ENCODE measurements around the gene GOLT1A.

The GOLT1A gene

DNA sequence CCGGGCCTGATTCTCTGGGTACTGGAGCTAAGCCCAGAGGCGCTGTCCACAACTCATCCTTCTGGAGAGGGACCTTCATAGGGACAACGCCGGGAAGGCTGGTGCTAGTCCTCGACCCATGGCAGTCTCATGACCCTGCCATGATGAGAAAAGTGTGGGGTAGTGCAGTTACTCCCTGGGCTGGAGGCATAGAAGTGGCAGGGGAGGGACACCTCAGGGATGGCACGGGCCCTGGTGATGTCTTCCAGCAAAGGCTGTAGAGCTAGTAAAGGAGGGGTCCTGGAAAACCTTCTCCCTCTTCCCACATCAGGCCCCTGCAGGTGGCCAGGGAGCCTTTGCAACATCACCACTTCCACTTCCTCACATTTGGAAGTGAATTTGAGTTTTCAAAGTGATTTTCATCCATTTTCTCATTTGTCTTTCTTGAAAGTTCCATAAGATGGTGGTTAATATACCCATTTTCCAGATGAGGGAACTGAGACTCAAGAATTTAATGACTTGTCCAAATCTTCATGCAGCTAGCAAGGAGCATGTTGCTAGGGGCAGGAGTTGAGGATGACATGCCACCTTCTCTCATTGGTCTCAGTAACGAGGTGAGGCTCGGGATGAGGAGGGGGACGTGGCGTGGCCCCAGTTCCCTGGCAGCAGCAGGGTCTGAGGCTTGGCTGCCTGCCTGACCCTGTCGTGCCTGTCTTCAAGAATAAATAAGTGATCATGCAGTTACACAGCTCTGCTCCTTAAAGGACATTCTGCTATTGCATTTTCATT, 3.3 kb upstream of the GOLT1A start:
- DNase-seq, result no peak

DNA sequence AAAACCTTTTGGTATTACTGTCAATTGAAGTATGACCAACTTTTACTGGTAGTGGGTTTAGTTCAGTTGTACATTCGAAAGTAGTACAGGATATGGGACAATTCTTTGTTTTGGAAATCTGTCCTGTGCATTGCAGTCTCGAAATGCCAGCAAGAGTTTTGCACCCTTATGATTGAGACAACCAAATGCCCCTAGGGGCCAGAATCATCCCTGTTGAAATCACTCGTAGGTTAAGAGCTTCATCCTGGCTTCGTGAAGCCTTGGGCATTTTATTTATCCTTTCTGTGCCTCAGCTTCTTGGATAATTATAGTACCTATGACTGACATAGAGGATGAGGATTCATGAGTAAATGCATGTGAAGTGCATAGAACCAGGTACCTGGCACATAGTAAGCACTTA, 2.4 kb upstream of the GOLT1A start:
- DNase-seq, result no peak

DNA sequence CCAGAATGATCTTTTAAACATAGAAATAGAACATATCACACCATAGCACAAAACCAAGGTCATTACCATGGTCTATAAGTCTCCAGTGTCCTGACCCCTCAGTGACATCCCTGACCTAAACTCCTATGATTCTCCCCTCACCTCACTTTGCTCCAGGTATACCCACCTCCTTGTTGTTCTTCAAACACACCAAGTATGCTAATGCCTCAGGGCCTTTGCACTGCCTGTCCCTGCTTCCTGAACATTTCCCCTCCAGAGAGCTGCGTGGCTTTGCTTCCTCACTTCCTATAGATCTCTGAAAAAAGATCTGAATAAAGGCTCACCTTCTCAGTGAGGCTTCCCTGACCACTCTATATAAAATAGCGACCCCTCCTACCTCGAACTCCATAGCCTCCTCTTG, 1.1 kb downstream of the GOLT1A start:
- DNase-seq, result no peak

DNA sequence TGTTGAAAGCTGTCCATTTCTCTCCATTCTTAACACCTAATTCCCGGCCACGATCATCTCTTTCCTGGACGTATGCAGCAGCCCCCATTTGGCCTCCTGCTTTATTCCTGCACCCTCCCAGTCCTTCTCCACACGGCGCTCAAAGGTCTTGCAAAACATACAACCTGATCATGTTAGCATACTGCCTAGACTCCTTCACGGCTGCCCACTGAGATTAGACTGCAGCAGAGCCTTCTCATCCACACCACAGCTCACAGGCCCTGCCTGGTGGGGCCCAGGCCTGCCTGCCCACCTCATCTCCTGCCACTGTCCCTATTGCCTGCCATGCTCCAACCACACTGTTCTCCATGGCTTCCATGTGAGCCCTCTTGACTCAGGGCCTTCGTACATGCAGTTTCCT, 2.7 kb downstream of the GOLT1A start:
- no peak for DNase-seq

DNA sequence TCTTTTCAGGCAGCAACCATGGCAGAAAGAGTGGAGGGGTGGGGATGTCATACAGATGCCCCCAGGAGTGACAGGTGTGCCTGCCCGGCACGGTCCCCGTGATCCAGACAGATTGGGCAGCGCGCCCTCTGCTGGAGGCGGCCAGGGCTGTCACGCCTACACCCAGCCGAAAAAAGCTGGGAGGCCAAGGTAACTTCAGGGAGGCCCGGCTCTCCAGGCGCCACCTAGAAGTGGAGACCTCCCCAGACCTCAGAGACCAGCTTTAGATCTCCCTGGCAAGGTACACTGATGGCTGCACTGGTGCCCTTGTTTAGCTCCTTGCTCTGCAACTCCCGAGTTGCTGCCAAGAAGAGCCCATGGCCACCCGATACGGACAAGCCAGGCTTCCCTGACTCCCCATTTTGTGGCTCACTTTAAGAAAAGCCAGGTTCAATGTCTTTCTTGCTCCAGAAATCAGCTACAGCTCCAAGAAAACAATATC, 6.6 kb downstream of the GOLT1A start:
- DNase-seq, result peak; percentile 13

DNA sequence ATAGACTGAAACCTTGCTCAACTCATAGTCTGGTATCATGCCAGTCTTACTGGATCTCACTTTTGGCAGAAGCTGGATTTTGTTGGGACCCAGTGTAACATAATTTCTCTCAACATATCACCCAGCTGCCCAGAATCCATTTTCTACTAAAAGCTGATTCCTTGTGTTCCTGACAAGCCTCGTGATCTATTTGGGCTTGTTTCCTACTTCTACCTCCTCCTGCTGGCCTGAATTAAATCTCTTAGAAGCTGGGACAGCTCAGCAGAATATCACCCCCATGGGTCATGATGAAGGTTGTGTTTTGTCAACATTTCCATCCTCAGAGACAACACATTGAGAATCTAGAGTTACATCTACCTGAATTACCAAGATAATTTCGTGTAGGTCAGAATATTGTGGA, 7.7 kb downstream of the GOLT1A start:
- DNase-seq, result no peak

DNA sequence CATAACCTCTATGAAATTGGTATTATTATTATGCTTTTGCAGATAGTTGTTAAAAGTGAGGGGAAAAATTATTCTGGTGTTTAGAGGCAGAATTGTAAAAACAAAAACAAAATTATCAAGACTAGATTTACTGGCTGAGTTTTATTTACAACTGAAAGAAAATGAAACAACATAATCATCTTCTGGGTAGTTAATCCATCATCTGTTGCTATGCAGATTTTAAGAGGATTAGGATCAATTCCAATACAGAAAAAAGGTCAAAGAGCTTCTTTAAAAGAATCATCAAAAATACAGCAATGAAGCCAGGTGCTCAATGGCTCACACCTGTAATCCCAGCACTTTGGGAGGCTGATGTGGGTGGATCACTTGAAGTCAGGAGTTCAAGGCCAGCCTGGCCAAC, 8.3 kb downstream of the GOLT1A start:
- DNase-seq, result no peak

GRCh38 chr1:204204944-204205343, 8.8 kb downstream of the GOLT1A start:
- no peak for DNase-seq

DNA sequence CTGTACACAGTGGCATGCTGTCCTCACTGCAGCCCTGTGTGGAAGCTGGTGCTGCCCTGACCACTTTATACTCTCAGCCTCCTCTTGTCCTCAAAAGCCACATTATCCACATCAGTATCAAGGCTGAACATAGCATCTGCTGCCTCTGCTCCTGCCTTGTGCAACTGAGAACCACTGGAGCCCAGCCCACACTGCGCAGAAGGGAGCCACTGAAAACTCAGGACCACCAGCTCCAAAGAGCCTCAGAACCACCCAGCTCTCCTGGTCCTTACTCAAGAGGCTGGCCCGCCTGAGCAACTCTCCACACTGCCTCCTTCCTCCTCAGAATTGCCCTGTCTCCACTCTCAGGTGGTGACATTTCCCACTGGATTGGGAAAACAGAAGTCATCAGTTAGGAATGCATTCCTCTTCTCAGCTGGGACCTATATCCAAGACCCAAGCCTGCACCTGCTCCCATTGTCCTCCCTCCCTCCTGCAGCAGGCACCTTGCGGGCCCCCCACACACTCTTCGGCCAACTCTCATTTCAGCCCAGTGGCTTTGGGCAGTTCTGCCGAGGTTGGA, 10.5 kb downstream of the GOLT1A start:
- DNase-seq, result no peak

GRCh38 chr1:204202481-204202880, 11.3 kb downstream of the GOLT1A start:
- no peak for DNase-seq

DNA sequence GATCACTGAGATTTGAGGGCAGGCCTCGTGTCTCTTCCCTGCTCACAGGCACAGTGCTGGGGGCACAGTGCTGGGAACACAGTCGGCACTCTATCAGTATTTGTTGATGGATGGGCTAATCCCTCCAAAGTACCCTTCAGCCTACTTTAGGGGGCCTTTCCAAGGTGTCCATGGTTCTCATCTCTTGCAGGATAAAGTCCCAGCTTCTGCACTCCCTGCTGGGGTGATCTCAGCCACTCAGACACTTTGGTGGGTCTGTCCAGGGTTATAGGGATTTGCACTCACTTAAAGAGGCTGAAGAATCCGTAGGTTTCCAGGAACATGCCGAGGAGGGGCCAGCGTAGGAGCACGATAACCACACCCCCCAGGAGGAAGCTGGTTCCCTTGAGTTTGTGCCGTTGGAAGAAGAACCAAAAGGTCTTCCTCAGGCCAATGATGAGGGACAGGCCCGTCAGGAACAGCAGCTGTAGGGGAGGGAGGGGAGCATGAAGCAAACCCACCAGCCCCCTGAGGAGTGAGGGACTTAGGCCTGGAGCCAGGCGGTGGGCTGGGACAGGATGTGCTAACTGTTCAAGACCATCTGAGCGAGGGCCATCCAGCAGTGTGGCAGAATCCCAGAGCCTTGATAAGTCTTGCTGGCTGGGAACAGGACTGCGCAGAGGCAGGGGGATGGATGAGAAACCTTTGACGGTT, 12.3 kb downstream of the GOLT1A start:
- no peak for DNase-seq

- no peak for DNase-seq
Measured at GRCh38 chr1:204199579-204199978, 14.2 kb downstream of the GOLT1A start.

DNA sequence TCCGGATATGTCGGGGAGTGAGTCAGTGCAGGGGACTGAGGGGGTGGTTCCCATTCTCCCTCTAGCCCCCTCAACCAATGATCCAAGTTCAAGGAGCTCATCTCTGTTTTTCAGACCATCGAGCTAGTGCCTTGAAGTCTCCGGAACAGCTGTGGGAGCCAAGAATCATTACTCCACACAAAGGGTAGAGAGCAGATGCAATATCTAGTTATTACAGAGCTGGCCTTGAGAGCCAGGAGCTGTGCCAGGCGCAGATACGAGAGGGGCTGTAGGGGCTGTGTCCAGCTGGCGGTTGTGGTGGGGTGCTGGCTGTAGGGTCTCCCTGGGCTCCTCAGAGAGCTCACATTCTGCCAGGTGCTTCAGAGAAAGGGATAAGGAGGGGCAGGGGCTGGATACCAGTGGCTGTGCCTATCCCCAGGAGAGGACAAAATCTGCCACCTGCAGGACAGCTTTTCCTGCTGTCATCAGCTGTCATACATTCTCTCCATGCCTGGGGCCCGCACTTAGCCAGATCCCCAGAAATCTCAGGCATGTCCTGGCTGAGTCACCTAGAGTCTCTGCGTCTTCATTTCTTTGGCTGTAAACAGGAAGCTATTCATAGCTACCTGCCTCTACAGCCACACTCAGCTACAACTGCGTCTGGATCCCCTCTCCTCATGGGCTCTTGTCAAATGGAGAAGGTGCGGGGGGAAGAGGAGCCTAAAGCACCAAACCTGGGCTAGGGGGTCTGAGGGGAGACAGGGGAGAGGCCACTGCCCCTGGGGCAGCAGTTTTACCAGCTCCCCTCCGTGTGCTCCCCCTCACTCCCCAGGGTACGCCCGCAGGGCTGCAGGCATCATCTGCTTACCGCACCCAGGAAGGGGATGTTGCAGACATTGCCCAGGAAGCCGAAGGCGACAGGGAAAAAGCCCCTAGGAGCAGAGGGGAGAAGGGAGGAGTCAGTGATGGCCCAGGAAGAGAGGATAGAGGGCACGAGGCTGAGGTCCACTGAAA, 15.1 kb downstream of the GOLT1A start:
- DNase-seq, result peak; percentile 27

GRCh38 chr1:204197068-204197467, 16.7 kb downstream of the GOLT1A start:
- DNase-seq, result no peak

GRCh38 chr1:204196068-204196795, 17.6 kb downstream of the GOLT1A start, which contains the start of gene KISS1:
TSS of gene KISS1 (minus strand) at chr1:204196491. CDS start at chr1:204192876, 3,615 bp downstream.
- no peak for DNase-seq

DNA sequence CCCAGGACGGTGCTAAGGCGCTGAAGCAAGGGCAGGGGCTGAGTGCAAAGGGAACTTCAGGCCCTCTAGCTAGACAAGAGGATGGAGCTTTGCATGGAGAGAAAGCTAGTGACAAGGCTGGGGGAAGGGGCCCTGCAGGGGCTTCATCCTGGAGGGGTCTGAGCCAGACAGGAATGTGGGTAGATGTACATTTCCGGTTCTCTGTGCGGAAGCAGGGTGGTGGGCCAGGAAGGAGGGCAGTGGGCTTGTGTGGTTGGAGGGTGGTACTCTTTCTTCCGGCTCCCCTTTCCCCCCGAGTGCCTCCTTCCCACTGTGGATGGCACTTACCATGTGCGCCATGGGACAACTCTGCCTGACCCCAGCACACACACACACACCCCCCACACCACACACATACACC, 19.0 kb downstream of the GOLT1A start:
- DNase-seq, result no peak

DNA sequence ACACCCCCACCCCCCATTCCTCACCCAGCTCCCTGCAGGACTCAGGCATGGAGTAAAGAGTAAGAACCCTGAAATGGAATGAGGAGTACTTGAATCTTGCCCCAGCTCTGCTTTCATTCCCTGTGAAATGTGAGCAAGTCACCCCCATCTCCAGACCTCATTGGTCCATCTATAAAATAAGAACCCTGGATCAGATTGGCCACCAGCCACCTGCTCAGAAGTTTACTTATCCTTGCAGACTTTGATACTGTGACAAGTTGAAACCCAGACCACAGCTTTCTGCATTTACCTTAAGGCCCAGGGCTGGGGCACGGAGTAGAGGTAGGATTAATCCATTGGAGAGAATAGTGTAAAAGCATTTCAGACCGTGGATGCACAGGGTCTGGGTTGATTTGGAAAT, 19.7 kb downstream of the GOLT1A start:
- DNase-seq, result no peak

DNA sequence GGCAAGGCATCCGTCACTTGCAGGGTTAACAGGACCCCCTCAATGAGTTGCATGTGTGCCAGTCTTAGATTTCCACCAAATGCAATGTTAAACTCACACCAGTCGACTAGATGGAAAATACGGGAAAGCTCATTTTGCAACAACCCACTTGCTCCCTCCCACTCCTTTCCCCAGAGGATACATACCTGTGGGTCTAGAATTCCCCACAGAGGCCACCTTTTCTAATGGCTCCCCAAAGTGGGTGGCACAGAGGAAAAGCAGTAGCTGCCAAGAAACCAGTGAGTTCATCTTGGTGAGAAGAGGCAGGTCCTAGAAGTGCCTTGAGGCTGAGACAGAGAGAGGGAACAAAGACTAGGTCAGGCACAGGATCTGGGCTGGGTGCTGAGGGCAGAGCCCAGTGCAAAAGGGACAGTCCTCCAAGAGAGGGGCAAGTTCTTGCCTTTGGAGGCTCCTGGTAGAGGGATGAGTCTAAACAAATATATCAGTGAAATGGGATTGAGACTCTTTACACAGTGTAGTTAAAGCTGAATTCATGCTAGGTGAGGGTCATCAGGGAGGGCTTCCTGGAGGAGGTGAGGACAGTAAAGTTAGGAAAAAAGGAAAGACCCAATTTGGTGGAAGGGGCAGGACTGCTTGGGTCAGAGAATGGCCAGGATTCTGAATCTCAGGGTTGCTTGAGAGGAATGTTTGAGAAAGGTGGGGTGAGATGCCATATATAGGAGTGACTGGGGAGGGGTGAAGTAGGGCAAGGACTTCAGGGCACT, 21.0 kb downstream of the GOLT1A start:
- DNase-seq, result no peak

GRCh38 chr1:204192046-204192445, 21.7 kb downstream of the GOLT1A start:
- DNase-seq, result no peak

DNA sequence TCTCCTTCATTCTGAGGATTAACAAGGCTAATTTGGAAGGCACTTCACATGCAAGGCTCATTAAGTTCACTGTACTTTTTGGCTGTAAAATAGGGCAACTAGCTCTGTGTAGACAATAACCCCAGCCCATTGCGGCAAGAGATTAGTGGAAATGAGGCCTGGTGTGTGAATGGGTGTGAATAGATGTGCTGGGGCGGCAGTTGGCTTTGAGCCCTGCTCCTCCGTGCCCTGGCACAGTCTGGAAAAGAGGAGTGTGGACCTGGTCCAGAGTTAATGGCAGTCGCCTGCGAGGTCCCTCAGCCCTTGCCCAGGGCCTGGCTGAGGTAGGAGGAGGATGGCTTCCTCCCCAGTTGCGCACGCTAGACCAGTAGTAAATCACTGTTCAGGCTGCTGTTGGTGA, 22.3 kb downstream of the GOLT1A start:
- DNase-seq, result no peak

Measured in T1000 (cell line).